Upper lobe of right lung (tissue), 1 donor: ENCODE data around the gene CLDND2. TPM values are rescaled to one million over a fixed set of nuclear protein-coding genes. Genes with fewer than 3 reads are reported as not detected.

ENCODE experiments used
- ATAC-seq: fragments of 200-7000 bp; cut with Tn5 transposase; one replicate; pipeline ENCODE4 v1.9.1; 2020; ENCODE audit warnings: mild to moderate bottlenecking, moderate library complexity
- DNase-seq: peaks from one replicate; pipeline ENCODE4 v3.0.0-alpha.2; 2020
- H3K27ac ChIP-seq: fragments of 200-600 bp; one replicate; pipeline ENCODE4 v1.8.0; 2022
- H3K27me3 ChIP-seq: fragments of 200-600 bp; one replicate; pipeline ENCODE4 v1.8.0; 2022; ENCODE audit warnings: mild to moderate bottlenecking
- H3K36me3 ChIP-seq: fragments of 200-600 bp; one replicate; pipeline ENCODE4 v1.8.0; 2022
- H3K4me1 ChIP-seq: fragments of 200-600 bp; one replicate; pipeline ENCODE4 v1.8.0; 2022
- H3K4me3 ChIP-seq: fragments of 200-600 bp; one replicate; pipeline ENCODE4 v1.8.0; 2022; ENCODE audit warnings: mild to moderate bottlenecking
- H3K9me3 ChIP-seq: fragments of 200-600 bp; one replicate; pipeline ENCODE4 v1.8.0; 2022
- CTCF ChIP-seq: fragments of 200-600 bp; IDR thresholded peaks from one replicate; pipeline ENCODE4 v1.8.0; 2022; ENCODE audit warnings: antibody characterized with exemption
- intact Hi-C: fragments of 100-400 bp; cut with DNase I; formaldehyde crosslinking; loops from one replicate; pipeline ENCODE4 v1.11.0; 2022
- total RNA-seq: library from RNA; stranded (reverse); fragmentation: NEBNext Ultra II Directional; extraction: Animal tissue kit (Norgen Biotek cat#: 25700); gene quantifications from one replicate; pipeline ENCODE4 v1.2.1, GENCODE V29; 2021
- donor health status: DM: no; HTN: yes; CAD: no; lungs with severe emphysema.

CLDND2 gene
- total RNA-seq, 1 donor from 2014 or later = 0.64 TPM

DNA sequence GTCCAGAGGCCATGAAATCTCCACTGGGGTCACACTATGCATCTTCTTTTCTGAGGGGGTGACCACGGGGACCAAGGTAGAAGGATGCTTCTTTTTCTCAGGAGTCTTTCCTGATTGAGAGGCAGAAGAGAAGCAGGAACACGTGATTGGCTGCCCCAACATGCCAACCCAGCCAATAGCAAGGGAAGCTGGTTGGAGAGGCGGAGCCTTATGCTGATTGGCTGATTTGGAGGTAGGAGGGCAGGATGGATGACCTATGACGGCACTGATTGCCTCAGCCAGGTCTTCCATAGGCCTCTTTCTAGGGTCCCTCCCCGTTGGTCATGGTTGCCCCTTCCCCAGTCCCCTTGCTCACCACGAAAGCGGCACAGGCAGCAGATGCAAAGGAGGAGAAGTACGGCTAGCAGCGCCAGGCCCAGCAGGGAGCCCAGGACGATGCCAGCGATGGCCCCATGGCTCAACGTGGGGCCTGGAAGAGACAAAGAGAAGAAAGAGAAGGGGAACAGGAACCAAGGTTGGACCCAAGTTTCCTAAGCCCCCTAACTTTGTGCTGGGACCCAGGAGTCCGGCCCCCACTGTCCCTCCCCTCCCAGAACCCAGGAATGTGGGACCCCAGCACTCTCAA, 34.9 kb downstream of the CLDND2 start:
- TF ChIP-seq CTCF = no peak

GRCh38 chr19:51331716-51332115, 37.1 kb downstream of the CLDND2 start:
- TF ChIP-seq CTCF = no peak
- intact Hi-C loops = no loop called here
- no peak for DNase-seq

More for the DNA sequence above, 34.9 kb downstream of the CLDND2 start:
- ATAC-seq (no peak), DNase-seq (no peak)
- Histone ChIP-seq H3K27me3 (peaks cover 13% of the 10 kb centered on the region), H3K4me3 (no peak overlapping the region), H3K27ac (no peak overlapping the region), H3K36me3 (no peaks in the 10 kb centered on the region), H3K4me1 (peaks cover 7% of the 10 kb centered on the region), H3K9me3 (no peaks in the 10 kb centered on the region)
- intact Hi-C loops = no loop called here

DNA sequence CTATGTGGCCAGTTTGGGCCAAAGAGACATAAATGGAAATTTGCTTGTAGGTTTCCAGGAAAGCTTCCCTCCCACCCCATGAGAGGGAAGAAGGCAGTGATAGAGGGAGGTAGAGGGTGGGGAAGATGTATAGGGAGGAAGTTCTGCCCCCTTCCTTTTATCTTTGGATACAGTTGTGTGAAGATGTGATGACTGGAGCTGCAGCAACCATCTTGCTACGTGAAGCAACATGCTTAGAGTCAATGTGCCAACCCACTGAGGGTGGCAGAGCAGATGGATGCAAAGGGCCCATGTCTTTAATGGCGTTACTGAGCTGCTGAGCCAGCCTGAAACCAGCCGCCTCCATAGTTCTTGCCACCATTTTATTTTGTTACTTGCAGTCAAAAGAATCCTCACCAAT, 37.6 kb downstream of the CLDND2 start:
- no peaks in the 10 kb centered on the region for H3K9me3 ChIP-seq
- ATAC-seq (no peak), DNase-seq (no peak)
- no peak overlapping the region for H3K27ac ChIP-seq
- intact Hi-C loops = no loop called here
- H3K27me3 ChIP-seq = peaks cover 40% of the 10 kb centered on the region
- peaks cover 6% of the 10 kb centered on the region for H3K4me1 ChIP-seq
- H3K4me3 ChIP-seq = no peak overlapping the region
- no peak for TF ChIP-seq CTCF
- H3K36me3 ChIP-seq = no peaks in the 10 kb centered on the region

More at GRCh38 chr19:51331716-51332115, 37.1 kb downstream of the CLDND2 start:
- Histone ChIP-seq H3K9me3 (no peaks in the 10 kb centered on the region), H3K27ac (no peak overlapping the region), H3K4me1 (peaks cover 6% of the 10 kb centered on the region), H3K36me3 (no peaks in the 10 kb centered on the region), H3K27me3 (peaks cover 36% of the 10 kb centered on the region), H3K4me3 (no peak overlapping the region)
- no peak for ATAC-seq

GRCh38 chr19:51330366-51330765, 38.4 kb downstream of the CLDND2 start:
- H3K27ac ChIP-seq = no peak overlapping the region
- DNase-seq = no peak
- TF ChIP-seq CTCF = no peak
- H3K27me3 ChIP-seq = peaks cover 44% of the 10 kb centered on the region
- no peaks in the 10 kb centered on the region for H3K36me3 ChIP-seq
- intact Hi-C loops = no loop called here
- no peaks in the 10 kb centered on the region for H3K9me3 ChIP-seq
- peaks cover 6% of the 10 kb centered on the region for H3K4me1 ChIP-seq
- H3K4me3 ChIP-seq = no peak overlapping the region
- no peak for ATAC-seq

DNA sequence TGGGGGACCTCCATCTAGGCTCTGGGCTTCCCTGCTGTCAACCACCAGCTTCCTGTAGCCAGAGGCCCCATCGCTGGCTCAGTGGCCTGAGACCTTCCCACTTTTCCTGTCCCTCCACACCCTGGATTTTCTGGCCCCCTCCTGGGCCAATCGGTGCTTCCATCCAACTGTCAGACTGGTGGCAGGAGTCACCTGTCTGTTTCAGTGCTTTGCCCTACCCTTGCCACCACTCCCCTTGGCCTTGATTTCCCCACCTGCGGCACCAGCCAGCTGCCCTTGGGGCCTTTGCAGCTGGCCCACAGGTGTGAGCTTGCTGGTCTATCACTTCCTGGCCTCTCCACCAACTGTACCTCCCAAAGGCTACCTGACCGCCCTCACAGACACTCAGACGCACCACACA, 39.4 kb downstream of the CLDND2 start:
- no peak for TF ChIP-seq CTCF
- Histone ChIP-seq H3K27ac (no peak overlapping the region), H3K9me3 (no peaks in the 10 kb centered on the region), H3K4me3 (no peak overlapping the region), H3K36me3 (no peaks in the 10 kb centered on the region), H3K4me1 (peaks cover 6% of the 10 kb centered on the region), H3K27me3 (peaks cover 44% of the 10 kb centered on the region)
- intact Hi-C loops = no loop called here
- DNase-seq (no peak), ATAC-seq (no peak)
